Mucosa of stomach (tissue), 1 donor: ENCODE results near the gene CYP1A2.

Source experiments
- H3K27me3 ChIP-seq: one replicate; pipeline ENCODE4 v1.7.0; 2013; ENCODE audit warnings: mild to moderate bottlenecking, low read length; ENCODE audit not compliant: control insufficient read depth, insufficient read depth
- H3K36me3 ChIP-seq: one replicate; pipeline ENCODE4 v1.7.0; 2013; ENCODE audit warnings: low read length; ENCODE audit not compliant: control insufficient read depth, insufficient read depth
- H3K4me1 ChIP-seq: one replicate; pipeline ENCODE4 v1.7.0; 2013; ENCODE audit warnings: mild to moderate bottlenecking, low read length; ENCODE audit not compliant: control insufficient read depth, insufficient read depth
- H3K4me3 ChIP-seq: one replicate; pipeline ENCODE4 v1.7.0; 2013; ENCODE audit warnings: low read length
- H3K9ac ChIP-seq: one replicate; pipeline ENCODE4 v1.7.0; 2013; ENCODE audit warnings: mild to moderate bottlenecking, low read length, moderate library complexity
- H3K9me3 ChIP-seq: one replicate; pipeline ENCODE4 v1.7.0; 2013; ENCODE audit warnings: mild to moderate bottlenecking, low read length, moderate library complexity; ENCODE audit not compliant: control insufficient read depth
- donor health status: Pancreatic carcinoma.

The CYP1A2 gene

GRCh38 chr15:74749832-74750231 lies 1.2 kb downstream of the CYP1A2 start:
- no peaks in the 10 kb centered on the region for H3K27me3 ChIP-seq
- no peak overlapping the region for H3K4me3 ChIP-seq
- no peak overlapping the region for H3K9ac ChIP-seq
- H3K4me1 ChIP-seq: no peaks in the 10 kb centered on the region
- no peaks in the 10 kb centered on the region for H3K36me3 ChIP-seq
- no peaks in the 10 kb centered on the region for H3K9me3 ChIP-seq

- no peak overlapping the region for H3K4me3 ChIP-seq
- no peaks in the 10 kb centered on the region for H3K27me3 ChIP-seq
- H3K36me3 ChIP-seq: no peaks in the 10 kb centered on the region
Observed at GRCh38 chr15:74750751-74751150, 2.1 kb downstream of the CYP1A2 start.

GRCh38 chr15:74752011-74752410 lies 3.4 kb downstream of the CYP1A2 start:
- Histone ChIP-seq H3K27me3 (no peaks in the 10 kb centered on the region), H3K9me3 (no peaks in the 10 kb centered on the region), H3K9ac (no peak overlapping the region), H3K4me1 (no peaks in the 10 kb centered on the region), H3K36me3 (no peaks in the 10 kb centered on the region), H3K4me3 (no peak overlapping the region)

More at GRCh38 chr15:74750751-74751150, 2.1 kb downstream of the CYP1A2 start:
- Histone ChIP-seq H3K4me1 (no peaks in the 10 kb centered on the region), H3K9me3 (no peaks in the 10 kb centered on the region), H3K9ac (no peak overlapping the region)

- H3K36me3 ChIP-seq: no peaks in the 10 kb centered on the region
- H3K4me1 ChIP-seq: no peaks in the 10 kb centered on the region
- no peak overlapping the region for H3K9ac ChIP-seq
- no peak overlapping the region for H3K4me3 ChIP-seq
- H3K9me3 ChIP-seq: no peaks in the 10 kb centered on the region
- H3K27me3 ChIP-seq: no peaks in the 10 kb centered on the region
Observed at GRCh38 chr15:74752531-74752930, 3.9 kb downstream of the CYP1A2 start.

- Histone ChIP-seq H3K9ac (no peak overlapping the region), H3K36me3 (no peaks in the 10 kb centered on the region), H3K27me3 (no peaks in the 10 kb centered on the region), H3K9me3 (no peaks in the 10 kb centered on the region), H3K4me3 (no peak overlapping the region), H3K4me1 (no peaks in the 10 kb centered on the region)
Observed at GRCh38 chr15:74754593-74755215, 6.1 kb downstream of the CYP1A2 start.

- Histone ChIP-seq H3K9me3 (no peaks in the 10 kb centered on the region), H3K36me3 (no peaks in the 10 kb centered on the region), H3K27me3 (no peaks in the 10 kb centered on the region)
Observed at GRCh38 chr15:74758736-74759135, 10.1 kb downstream of the CYP1A2 start.

GRCh38 chr15:74762791-74763150 lies 14.1 kb downstream of the CYP1A2 start:
- Histone ChIP-seq H3K36me3 (no peaks in the 10 kb centered on the region), H3K4me1 (no peaks in the 10 kb centered on the region), H3K9me3 (no peaks in the 10 kb centered on the region), H3K9ac (no peak overlapping the region), H3K4me3 (no peak overlapping the region), H3K27me3 (peaks cover 3% of the 10 kb centered on the region)

More at GRCh38 chr15:74758736-74759135, 10.1 kb downstream of the CYP1A2 start:
- H3K4me1 ChIP-seq: no peaks in the 10 kb centered on the region
- no peak overlapping the region for H3K4me3 ChIP-seq
- H3K9ac ChIP-seq: no peak overlapping the region

- no peaks in the 10 kb centered on the region for H3K36me3 ChIP-seq
- no peak overlapping the region for H3K4me3 ChIP-seq
- no peak overlapping the region for H3K9ac ChIP-seq
- no peaks in the 10 kb centered on the region for H3K4me1 ChIP-seq
- no peaks in the 10 kb centered on the region for H3K9me3 ChIP-seq
- peaks cover 8% of the 10 kb centered on the region for H3K27me3 ChIP-seq
Observed at GRCh38 chr15:74763416-74763815, 14.8 kb downstream of the CYP1A2 start.

- no peak overlapping the region for H3K4me3 ChIP-seq
- peaks cover 11% of the 10 kb centered on the region for H3K27me3 ChIP-seq
- no peaks in the 10 kb centered on the region for H3K36me3 ChIP-seq
- H3K9me3 ChIP-seq: no peaks in the 10 kb centered on the region
- peaks cover 7% of the 10 kb centered on the region for H3K4me1 ChIP-seq
- H3K9ac ChIP-seq: no peak overlapping the region
Observed at GRCh38 chr15:74767167-74768098, 18.8 kb downstream of the CYP1A2 start.

- Histone ChIP-seq H3K4me3 (no peak overlapping the region), H3K9ac (no peak overlapping the region)
Observed at GRCh38 chr15:74768099-74768770, 19.6 kb downstream of the CYP1A2 start.

GRCh38 chr15:74768771-74769342 lies 20.2 kb downstream of the CYP1A2 start:
- Histone ChIP-seq H3K27me3 (peaks cover 11% of the 10 kb centered on the region), H3K4me1 (peaks cover 17% of the 10 kb centered on the region), H3K4me3 (no peak overlapping the region), H3K36me3 (no peaks in the 10 kb centered on the region), H3K9ac (no peak overlapping the region), H3K9me3 (no peaks in the 10 kb centered on the region)

More at GRCh38 chr15:74768099-74768770, 19.6 kb downstream of the CYP1A2 start:
- H3K36me3 ChIP-seq: no peaks in the 10 kb centered on the region
- H3K4me1 ChIP-seq: peaks cover 11% of the 10 kb centered on the region
- H3K27me3 ChIP-seq: peaks cover 11% of the 10 kb centered on the region
- H3K9me3 ChIP-seq: no peaks in the 10 kb centered on the region
